GM10266 (cell line): Measurements from ENCODE around the gene ARPP19.
"Not testable (repeated sequence)": the region's sequence is repeated elsewhere in the genome, so short reads cannot be mapped to it uniquely, and the experiment has no call there.

Experiments
- DNase-seq: peaks from one replicate; pipeline ENCODE4 v3.0.0; 2012; ENCODE audit errors: extremely low spot score
- CTCF ChIP-seq: IDR thresholded peaks from 2 replicates; pipeline ENCODE4 v1.5.1; 2012; ENCODE audit warnings: mild to moderate bottlenecking, low read depth; ENCODE audit not compliant: control insufficient read depth, insufficient read depth; ENCODE audit errors: missing control alignments

The ARPP19 gene

GRCh38 chr15:52568601-52569585 is at the start of gene ARPP19:
Gene ARPP19, minus strand, starts transcription at chr15:52569030. Its CDS starts 138 bp downstream, at chr15:52568892.
- DNase-seq, result peak; percentile 88
- peak; percentile 45 for TF ChIP-seq CTCF

GRCh38 chr15:52617026-52617425 is 48.2 kb upstream of the ARPP19 start:
- no peak for TF ChIP-seq CTCF
- no peak for DNase-seq

GRCh38 chr15:52615302-52615701 is 46.5 kb upstream of the ARPP19 start:
- DNase-seq, result no peak
- TF ChIP-seq CTCF, result no peak

GRCh38 chr15:52609593-52609992 is 40.8 kb upstream of the ARPP19 start:
- no peak for DNase-seq
- TF ChIP-seq CTCF, result no peak

- TF ChIP-seq CTCF, result no peak
Measured at GRCh38 chr15:52584414-52584813, 15.6 kb upstream of the ARPP19 start.

GRCh38 chr15:52579852-52580251 is 11.0 kb upstream of the ARPP19 start:
- no peak for TF ChIP-seq CTCF
- no peak for DNase-seq

More at GRCh38 chr15:52584414-52584813, 15.6 kb upstream of the ARPP19 start:
- no peak for DNase-seq

GRCh38 chr15:52576692-52577091 is 7.9 kb upstream of the ARPP19 start:
- DNase-seq, result no peak
- no peak for TF ChIP-seq CTCF

GRCh38 chr15:52575573-52575972 is 6.7 kb upstream of the ARPP19 start:
- not testable (repeated sequence) for DNase-seq
